ENCODE results near the gene MED13L.

DNA sequence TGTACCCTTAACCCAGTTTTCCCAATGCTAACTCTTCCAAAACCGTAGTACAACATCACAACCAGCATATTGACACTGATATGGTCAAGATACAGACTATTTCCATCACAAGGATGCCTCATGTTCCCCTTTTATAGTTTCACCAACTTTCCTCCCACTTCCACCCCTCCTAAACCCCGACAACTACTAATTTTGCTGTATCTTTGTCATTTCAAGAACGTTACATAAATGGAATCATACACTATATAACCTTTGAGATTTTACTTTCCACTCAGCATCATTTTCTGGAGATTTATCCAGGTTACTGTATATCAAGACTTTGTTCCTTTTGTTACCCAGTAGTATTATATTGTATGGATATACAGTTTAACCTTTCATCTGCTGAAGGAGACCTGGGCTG is 88.9 kb downstream of the MED13L start:
- TF ChIP-seq SIN3A (IDR thresholded peaks at IDR 0.05; ENCODE audit: borderline replicate concordance, insufficient read depth, low read length) (no peak), POLR2AphosphoS5 (IDR thresholded peaks at IDR 0.05; ENCODE audit: low read depth, low read length) (no peak), TAF1 (IDR thresholded peaks at IDR 0.05; ENCODE audit: borderline replicate concordance, insufficient read depth, low read length) (no peak), FOXP2 (optimal IDR thresholded peaks at IDR 0.05; ENCODE audit: borderline replicate concordance, extremely low read depth, extremely low read length, insufficient read depth) (no peak)
- TF ChIP-seq, protein P1, sequence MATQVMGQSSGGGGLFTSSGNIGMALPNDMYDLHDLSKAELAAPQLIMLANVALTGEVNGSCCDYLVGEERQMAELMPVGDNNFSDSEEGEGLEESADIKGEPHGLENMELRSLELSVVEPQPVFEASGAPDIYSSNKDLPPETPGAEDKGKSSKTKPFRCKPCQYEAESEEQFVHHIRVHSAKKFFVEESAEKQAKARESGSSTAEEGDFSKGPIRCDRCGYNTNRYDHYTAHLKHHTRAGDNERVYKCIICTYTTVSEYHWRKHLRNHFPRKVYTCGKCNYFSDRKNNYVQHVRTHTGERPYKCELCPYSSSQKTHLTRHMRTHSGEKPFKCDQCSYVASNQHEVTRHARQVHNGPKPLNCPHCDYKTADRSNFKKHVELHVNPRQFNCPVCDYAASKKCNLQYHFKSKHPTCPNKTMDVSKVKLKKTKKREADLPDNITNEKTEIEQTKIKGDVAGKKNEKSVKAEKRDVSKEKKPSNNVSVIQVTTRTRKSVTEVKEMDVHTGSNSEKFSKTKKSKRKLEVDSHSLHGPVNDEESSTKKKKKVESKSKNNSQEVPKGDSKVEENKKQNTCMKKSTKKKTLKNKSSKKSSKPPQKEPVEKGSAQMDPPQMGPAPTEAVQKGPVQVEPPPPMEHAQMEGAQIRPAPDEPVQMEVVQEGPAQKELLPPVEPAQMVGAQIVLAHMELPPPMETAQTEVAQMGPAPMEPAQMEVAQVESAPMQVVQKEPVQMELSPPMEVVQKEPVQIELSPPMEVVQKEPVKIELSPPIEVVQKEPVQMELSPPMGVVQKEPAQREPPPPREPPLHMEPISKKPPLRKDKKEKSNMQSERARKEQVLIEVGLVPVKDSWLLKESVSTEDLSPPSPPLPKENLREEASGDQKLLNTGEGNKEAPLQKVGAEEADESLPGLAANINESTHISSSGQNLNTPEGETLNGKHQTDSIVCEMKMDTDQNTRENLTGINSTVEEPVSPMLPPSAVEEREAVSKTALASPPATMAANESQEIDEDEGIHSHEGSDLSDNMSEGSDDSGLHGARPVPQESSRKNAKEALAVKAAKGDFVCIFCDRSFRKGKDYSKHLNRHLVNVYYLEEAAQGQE (IDR thresholded peaks at IDR 0.05; ENCODE audit: insufficient read depth in 1 of 2, low read depth in 2 of 2, low read length in 2 of 2) = no peak

Measured in PFSK-1 (cell line).